Brain pericyte (primary cell): ENCODE measurements around the gene CNTD1.

ENCODE experiments used
- DNase-seq: peaks from one replicate; pipeline ENCODE4 v3.0.0-alpha.2; 2012; ENCODE audit warnings: low read depth, low spot score

Gene CNTD1

GRCh38 chr17:42804918-42805367, 6.3 kb downstream of the CNTD1 start:
- no peak for DNase-seq

GRCh38 chr17:42806249-42806648, 7.6 kb downstream of the CNTD1 start:
- DNase-seq = no peak

GRCh38 chr17:42809250-42809649, 10.6 kb downstream of the CNTD1 start:
- no peak for DNase-seq

- no peak for DNase-seq
These were observed 16.2 kb downstream of the CNTD1 start for GRCh38 chr17:42814633-42815399.

- DNase-seq = no peak
These were observed 19.2 kb downstream of the CNTD1 start for GRCh38 chr17:42817866-42818265.

GRCh38 chr17:42818379-42818778, 19.7 kb downstream of the CNTD1 start:
- DNase-seq = no peak

GRCh38 chr17:42819939-42820535, 21.4 kb downstream of the CNTD1 start:
- DNase-seq = no peak

- DNase-seq = no peak
These were observed 22.5 kb downstream of the CNTD1 start for GRCh38 chr17:42821176-42821575.

- no peak for DNase-seq
These were observed 28.8 kb downstream of the CNTD1 start for GRCh38 chr17:42827472-42827871.

- DNase-seq = no peak
These were observed 32.3 kb downstream of the CNTD1 start for GRCh38 chr17:42830971-42831370.

GRCh38 chr17:42832213-42832933, 33.7 kb downstream of the CNTD1 start:
- DNase-seq = no peak

GRCh38 chr17:42832934-42833766, 34.5 kb downstream of the CNTD1 start, which contains the start of gene PSME3:
PSME3 (plus strand) TSS chr17:42833397; CDS start chr17:42833632, 235 bp downstream.
- DNase-seq = peak; percentile 48

GRCh38 chr17:42833767-42834422, 35.2 kb downstream of the CNTD1 start:
- no peak for DNase-seq

- no peak for DNase-seq
These were observed 37.1 kb downstream of the CNTD1 start for GRCh38 chr17:42835732-42836131.

- DNase-seq = no peak
These were observed 43.5 kb downstream of the CNTD1 start for GRCh38 chr17:42841975-42842685.

GRCh38 chr17:42843358-42843934, 44.8 kb downstream of the CNTD1 start:
- DNase-seq = no peak

GRCh38 chr17:42844271-42844670, 45.6 kb downstream of the CNTD1 start, which contains the start of gene AOC2:
AOC2 (plus strand) TSS chr17:42844580; CDS start chr17:42844627, 47 bp downstream.
- no peak for DNase-seq

- DNase-seq = no peak
These were observed 46.3 kb downstream of the CNTD1 start for GRCh38 chr17:42844761-42845555.

- DNase-seq = no peak
These were observed 46.9 kb downstream of the CNTD1 start for GRCh38 chr17:42845556-42845917.
